ENCODE results near the gene CYP2C18. TPM values are rescaled to one million over a fixed set of nuclear protein-coding genes. Genes with fewer than 3 reads are reported as not detected.
"Not testable (repeated sequence)": the region's sequence is repeated elsewhere in the genome, so short reads cannot be mapped to it uniquely, and the experiment has no call there.

CYP2C18 gene
- total RNA-seq, result not detected

- Mint-ChIP-seq H3K4me1 (no peaks in the 10 kb centered on the region), H3K27me3 (no peaks in the 10 kb centered on the region), H3K9me3 (no peaks in the 10 kb centered on the region), H3K4me3 (no peak within 1 kb of the TSS), H3K36me3 (ENCODE audit: low read depth) (no peaks in the 10 kb centered on the region), H3K27ac (no peak within 1 kb of the TSS)
- POLR2A ChIA-PET, result no interaction called here
- CTCF ChIA-PET, result no interaction called here
- DNase-seq, result no peak
These were observed at the start of gene CYP2C18 for GRCh38 chr10:94683214-94684054. CYP2C18 (plus strand) TSS chr10:94683729; CDS start chr10:94683820, 91 bp downstream.

DNA sequence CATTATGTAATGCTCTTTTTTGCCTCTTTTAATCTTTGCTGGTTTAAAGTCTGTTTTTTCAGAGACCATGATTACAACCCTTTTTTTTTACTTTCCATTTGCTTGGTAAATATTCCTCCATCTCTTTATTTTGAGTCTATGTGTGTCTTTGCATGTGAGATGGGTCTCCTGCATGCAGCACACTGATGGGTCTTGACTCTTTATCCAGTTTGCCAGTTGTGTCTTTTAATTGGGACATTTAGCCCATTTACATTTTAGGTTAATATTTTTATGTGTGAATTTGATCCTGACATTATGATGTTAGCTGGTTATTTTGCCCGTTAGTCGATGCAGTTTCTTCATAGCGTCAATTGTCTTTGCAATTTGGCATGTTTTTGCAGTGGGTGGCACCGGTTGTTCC is 45.4 kb upstream of the CYP2C18 start:
- DNase-seq; H3K27ac Mint-ChIP-seq; H3K27me3 Mint-ChIP-seq; H3K36me3 Mint-ChIP-seq (ENCODE audit: low read depth); CTCF ChIA-PET; H3K4me1 Mint-ChIP-seq; POLR2A ChIA-PET; H3K4me3 Mint-ChIP-seq: not testable (repeated sequence)
- peaks cover 19% of the 10 kb centered on the region for H3K9me3 Mint-ChIP-seq

GRCh38 chr10:94639902-94640301 is 43.6 kb upstream of the CYP2C18 start:
- ChIA-PET CTCF (interaction anchor here (1.1 to 1.3 kb wide), 2 partner anchors 9 to 20 kb away, joined by 4 read pairs; no protein-coding TSS in a partner anchor), POLR2A (no interaction called here)
- no peak for DNase-seq
- Mint-ChIP-seq H3K4me3 (no peak overlapping the region), H3K27ac (no peak overlapping the region), H3K36me3 (ENCODE audit: low read depth) (no peaks in the 10 kb centered on the region), H3K4me1 (no peaks in the 10 kb centered on the region), H3K27me3 (peaks cover 4% of the 10 kb centered on the region), H3K9me3 (peaks cover 15% of the 10 kb centered on the region)

GRCh38 chr10:94640562-94640961 is 43.0 kb upstream of the CYP2C18 start:
- no peak overlapping the region for H3K27ac Mint-ChIP-seq
- no peak overlapping the region for H3K4me3 Mint-ChIP-seq
- H3K36me3 Mint-ChIP-seq (ENCODE audit: low read depth), result no peaks in the 10 kb centered on the region
- peaks cover 4% of the 10 kb centered on the region for H3K27me3 Mint-ChIP-seq
- H3K9me3 Mint-ChIP-seq, result peaks cover 15% of the 10 kb centered on the region
- no peaks in the 10 kb centered on the region for H3K4me1 Mint-ChIP-seq
- ChIA-PET CTCF (interaction anchor here (0.6 to 1.3 kb wide), 3 partner anchors 8 to 602 kb away, joined by 4 to 5 read pairs (median 4); no protein-coding TSS in a partner anchor), POLR2A (no interaction called here)
- DNase-seq, result no peak

DNA sequence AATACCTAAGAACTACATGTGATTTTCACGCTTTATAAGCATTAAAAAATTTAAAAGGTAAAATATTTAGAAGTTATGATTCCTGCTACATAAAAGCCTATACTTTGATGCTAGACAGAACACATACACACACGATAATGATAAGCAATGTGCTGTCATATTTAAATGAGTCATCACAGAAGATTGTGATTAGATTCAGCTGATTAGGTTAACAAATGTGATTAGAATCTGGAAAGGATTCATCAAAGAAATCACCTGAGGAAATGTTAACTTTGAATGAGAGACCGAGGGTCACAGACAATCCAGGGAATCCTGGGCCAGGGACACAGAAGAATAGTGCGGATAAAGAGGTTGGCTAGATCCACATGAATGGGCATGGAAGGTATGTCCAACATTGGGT is 42.0 kb upstream of the CYP2C18 start:
- Mint-ChIP-seq H3K36me3 (ENCODE audit: low read depth) (no peaks in the 10 kb centered on the region), H3K9me3 (peaks cover 15% of the 10 kb centered on the region), H3K27ac (no peak overlapping the region), H3K4me3 (no peak overlapping the region), H3K27me3 (peaks cover 4% of the 10 kb centered on the region), H3K4me1 (no peaks in the 10 kb centered on the region)
- no peak for DNase-seq
- ChIA-PET POLR2A (no interaction called here), CTCF (no interaction called here)

DNA sequence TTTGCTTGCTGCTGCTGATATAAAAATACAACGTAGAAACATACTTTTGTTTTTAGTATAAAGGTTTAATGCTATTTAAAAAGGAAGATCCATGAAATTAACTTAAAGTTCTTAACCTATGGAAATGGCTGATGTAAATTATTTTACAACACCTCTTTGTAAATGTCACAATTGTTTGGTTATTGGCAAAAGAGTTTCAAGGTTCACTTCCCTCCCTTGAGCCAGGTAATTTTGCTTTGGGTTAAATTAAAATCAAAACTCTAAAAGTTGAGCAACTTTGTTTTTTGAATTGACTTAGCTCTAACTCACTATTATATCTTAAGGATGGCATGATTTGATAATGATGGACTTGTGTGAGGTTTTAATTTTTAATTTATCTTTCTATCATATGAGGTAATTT is 39.2 kb upstream of the CYP2C18 start:
- POLR2A ChIA-PET, result no interaction called here
- no peaks in the 10 kb centered on the region for H3K9me3 Mint-ChIP-seq

GRCh38 chr10:94645285-94645684 is 38.2 kb upstream of the CYP2C18 start:
- no peaks in the 10 kb centered on the region for H3K4me1 Mint-ChIP-seq
- H3K27ac Mint-ChIP-seq, result no peak overlapping the region
- no peaks in the 10 kb centered on the region for H3K27me3 Mint-ChIP-seq
- CTCF ChIA-PET, result no interaction called here
- DNase-seq, result no peak
- H3K36me3 Mint-ChIP-seq (ENCODE audit: low read depth), result no peaks in the 10 kb centered on the region
- no peak overlapping the region for H3K4me3 Mint-ChIP-seq
- POLR2A ChIA-PET, result no interaction called here
- H3K9me3 Mint-ChIP-seq, result no peaks in the 10 kb centered on the region

More for the DNA sequence above, 39.2 kb upstream of the CYP2C18 start:
- Mint-ChIP-seq H3K27ac (no peak overlapping the region), H3K4me1 (no peaks in the 10 kb centered on the region), H3K4me3 (no peak overlapping the region), H3K36me3 (ENCODE audit: low read depth) (no peaks in the 10 kb centered on the region), H3K27me3 (no peaks in the 10 kb centered on the region)
- CTCF ChIA-PET, result no interaction called here
- DNase-seq, result no peak

GRCh38 chr10:94655201-94655600 is 28.3 kb upstream of the CYP2C18 start:
- H3K4me1 Mint-ChIP-seq; DNase-seq; H3K27me3 Mint-ChIP-seq; H3K4me3 Mint-ChIP-seq; H3K9me3 Mint-ChIP-seq; POLR2A ChIA-PET; H3K36me3 Mint-ChIP-seq (ENCODE audit: low read depth); CTCF ChIA-PET; H3K27ac Mint-ChIP-seq: not testable (repeated sequence)

GRCh38 chr10:94663061-94663460 is 20.5 kb upstream of the CYP2C18 start:
- H3K4me1 Mint-ChIP-seq; DNase-seq; H3K27ac Mint-ChIP-seq; H3K4me3 Mint-ChIP-seq; H3K27me3 Mint-ChIP-seq; CTCF ChIA-PET; H3K9me3 Mint-ChIP-seq; H3K36me3 Mint-ChIP-seq (ENCODE audit: low read depth); POLR2A ChIA-PET: not testable (repeated sequence)

GRCh38 chr10:94666391-94667102 is 17.0 kb upstream of the CYP2C18 start:
- H3K27ac Mint-ChIP-seq, result no peak overlapping the region
- H3K36me3 Mint-ChIP-seq (ENCODE audit: low read depth), result no peaks in the 10 kb centered on the region
- H3K9me3 Mint-ChIP-seq, result peaks cover 4% of the 10 kb centered on the region
- CTCF ChIA-PET, result no interaction called here
- H3K27me3 Mint-ChIP-seq, result peaks cover 2% of the 10 kb centered on the region
- POLR2A ChIA-PET, result no interaction called here
- no peaks in the 10 kb centered on the region for H3K4me1 Mint-ChIP-seq
- DNase-seq, result no peak
- no peak overlapping the region for H3K4me3 Mint-ChIP-seq

- POLR2A ChIA-PET, result no interaction called here
- Mint-ChIP-seq H3K4me3 (no peak overlapping the region), H3K4me1 (no peaks in the 10 kb centered on the region), H3K36me3 (ENCODE audit: low read depth) (no peaks in the 10 kb centered on the region), H3K9me3 (no peaks in the 10 kb centered on the region), H3K27me3 (peaks cover 3% of the 10 kb centered on the region), H3K27ac (no peak overlapping the region)
- DNase-seq, result no peak
- CTCF ChIA-PET, result no interaction called here
These were observed 9.8 kb upstream of the CYP2C18 start for GRCh38 chr10:94673614-94674321.

DNA sequence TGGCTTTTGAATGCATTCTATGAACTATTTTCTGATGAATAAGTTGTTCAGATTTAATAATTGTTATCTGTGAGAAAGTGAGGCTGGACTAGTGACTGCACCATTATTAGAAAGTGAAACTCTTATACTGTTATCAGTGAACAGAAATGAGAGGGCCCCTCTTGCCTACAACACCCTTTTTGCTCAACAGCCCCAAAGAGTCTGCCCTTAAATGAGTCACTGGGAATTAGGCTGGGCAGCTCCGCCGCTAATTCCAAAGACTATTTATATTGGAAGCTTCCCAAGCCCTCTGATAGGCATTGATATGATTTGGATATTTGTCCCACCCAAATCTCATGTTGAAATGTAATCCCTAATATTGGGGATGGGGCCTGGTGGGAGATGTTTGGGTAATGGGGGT is 7.0 kb upstream of the CYP2C18 start:
- CTCF ChIA-PET, result no interaction called here
- Mint-ChIP-seq H3K27ac (no peak overlapping the region), H3K4me3 (no peak overlapping the region), H3K27me3 (peaks cover 3% of the 10 kb centered on the region), H3K36me3 (ENCODE audit: low read depth) (no peaks in the 10 kb centered on the region), H3K4me1 (no peaks in the 10 kb centered on the region), H3K9me3 (no peaks in the 10 kb centered on the region)
- DNase-seq, result no peak
- POLR2A ChIA-PET, result no interaction called here

DNA sequence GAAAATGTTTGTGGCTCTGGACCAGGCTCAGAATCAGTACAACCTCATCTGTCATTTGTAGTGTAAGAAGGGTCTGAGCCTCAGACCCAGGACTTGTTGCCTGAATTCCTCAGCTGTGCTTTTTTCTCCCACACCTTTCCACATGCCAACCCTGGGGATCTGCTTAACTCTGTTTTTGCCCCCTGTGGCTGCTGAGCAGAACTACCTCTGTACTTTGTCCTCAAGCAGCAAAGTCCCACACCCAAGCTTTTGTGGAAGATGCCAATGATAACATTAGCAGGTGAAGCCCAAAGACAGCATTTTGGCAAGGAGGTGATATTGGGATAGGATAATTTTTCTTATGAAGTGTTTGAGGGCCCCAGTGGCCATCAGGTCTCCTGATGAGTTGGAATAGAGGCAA is 5.8 kb upstream of the CYP2C18 start:
- Mint-ChIP-seq H3K27ac (no peak overlapping the region), H3K36me3 (ENCODE audit: low read depth) (no peaks in the 10 kb centered on the region), H3K4me3 (no peak overlapping the region), H3K9me3 (no peaks in the 10 kb centered on the region), H3K4me1 (no peaks in the 10 kb centered on the region), H3K27me3 (peaks cover 3% of the 10 kb centered on the region)
- POLR2A ChIA-PET, result no interaction called here
- DNase-seq, result no peak
- CTCF ChIA-PET, result no interaction called here
